ENCODE data around the gene MRC2. TPM values are rescaled to one million over a fixed set of nuclear protein-coding genes. Genes with fewer than 3 reads are reported as not detected.
"Not testable (repeated sequence)": the region's sequence is repeated elsewhere in the genome, so short reads cannot be mapped to it uniquely, and the experiment has no call there.

The MRC2 gene
- total RNA-seq, 1 experiment from 2014 or later = 215 TPM

DNA sequence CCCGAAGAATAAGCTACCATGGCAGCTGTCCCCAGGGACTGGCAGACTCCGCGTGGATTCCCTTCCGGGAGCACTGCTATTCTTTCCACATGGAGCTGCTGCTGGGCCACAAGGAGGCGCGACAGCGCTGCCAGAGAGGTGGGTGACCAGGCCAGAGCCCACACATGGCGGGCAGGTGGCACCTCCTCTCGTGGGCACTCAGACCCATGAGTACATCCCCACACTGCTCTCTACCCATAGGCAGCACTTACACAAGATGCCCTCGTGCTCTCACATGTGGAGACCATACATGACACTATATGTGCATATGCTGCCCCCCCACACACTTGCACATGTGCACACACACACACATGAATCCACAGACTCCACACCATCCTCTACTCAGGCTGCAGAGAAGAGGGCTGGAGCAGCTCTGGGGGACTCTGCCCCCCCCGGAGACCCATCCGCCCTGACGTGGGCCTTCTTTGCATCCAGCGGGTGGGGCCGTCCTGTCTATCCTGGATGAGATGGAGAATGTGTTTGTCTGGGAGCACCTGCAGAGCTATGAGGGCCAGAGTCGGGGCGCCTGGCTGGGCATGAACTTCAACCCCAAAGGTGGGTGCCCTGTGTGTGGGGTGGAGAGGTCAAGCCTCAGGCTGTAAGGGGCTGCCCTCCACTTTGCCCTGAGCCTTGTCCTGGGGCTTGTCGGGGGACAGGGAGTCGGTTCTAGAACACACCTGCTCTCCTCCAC lies 62.9 kb downstream of the MRC2 start:
- in situ Hi-C loops (cut with HindIII; ENCODE audit: low pct_unique_long_range_greater_than_20kb, low sequenced_read_pairs) = no loop called here
- no peak for DNase-seq (ENCODE audit: low read depth)

- DNase-seq (ENCODE audit: low read depth); in situ Hi-C loops (cut with HindIII; ENCODE audit: low pct_unique_long_range_greater_than_20kb, low sequenced_read_pairs): not testable (repeated sequence)
Measured at GRCh38 chr17:62691589-62691915, 64.1 kb downstream of the MRC2 start.

DNA sequence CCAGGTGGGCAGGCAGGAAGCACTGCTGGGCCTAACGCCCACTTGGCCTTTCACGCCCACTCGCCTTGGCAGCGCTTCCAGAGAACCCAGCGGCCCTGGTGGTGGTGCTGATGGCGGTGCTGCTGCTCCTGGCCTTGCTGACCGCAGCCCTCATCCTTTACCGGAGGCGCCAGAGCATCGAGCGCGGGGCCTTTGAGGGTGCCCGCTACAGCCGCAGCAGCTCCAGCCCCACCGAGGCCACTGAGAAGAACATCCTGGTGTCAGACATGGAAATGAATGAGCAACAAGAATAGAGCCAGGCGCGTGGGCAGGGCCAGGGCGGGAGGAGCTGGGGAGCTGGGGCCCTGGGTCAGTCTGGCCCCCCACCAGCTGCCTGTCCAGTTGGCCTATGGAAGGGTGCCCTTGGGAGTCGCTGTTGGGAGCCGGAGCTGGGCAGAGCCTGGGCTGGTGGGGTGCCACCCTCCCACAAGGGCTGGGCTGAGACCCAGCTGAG lies 64.7 kb downstream of the MRC2 start:
- in situ Hi-C loops (cut with HindIII; ENCODE audit: low pct_unique_long_range_greater_than_20kb, low sequenced_read_pairs) = no loop called here
- DNase-seq (ENCODE audit: low read depth) = no peak

DNA sequence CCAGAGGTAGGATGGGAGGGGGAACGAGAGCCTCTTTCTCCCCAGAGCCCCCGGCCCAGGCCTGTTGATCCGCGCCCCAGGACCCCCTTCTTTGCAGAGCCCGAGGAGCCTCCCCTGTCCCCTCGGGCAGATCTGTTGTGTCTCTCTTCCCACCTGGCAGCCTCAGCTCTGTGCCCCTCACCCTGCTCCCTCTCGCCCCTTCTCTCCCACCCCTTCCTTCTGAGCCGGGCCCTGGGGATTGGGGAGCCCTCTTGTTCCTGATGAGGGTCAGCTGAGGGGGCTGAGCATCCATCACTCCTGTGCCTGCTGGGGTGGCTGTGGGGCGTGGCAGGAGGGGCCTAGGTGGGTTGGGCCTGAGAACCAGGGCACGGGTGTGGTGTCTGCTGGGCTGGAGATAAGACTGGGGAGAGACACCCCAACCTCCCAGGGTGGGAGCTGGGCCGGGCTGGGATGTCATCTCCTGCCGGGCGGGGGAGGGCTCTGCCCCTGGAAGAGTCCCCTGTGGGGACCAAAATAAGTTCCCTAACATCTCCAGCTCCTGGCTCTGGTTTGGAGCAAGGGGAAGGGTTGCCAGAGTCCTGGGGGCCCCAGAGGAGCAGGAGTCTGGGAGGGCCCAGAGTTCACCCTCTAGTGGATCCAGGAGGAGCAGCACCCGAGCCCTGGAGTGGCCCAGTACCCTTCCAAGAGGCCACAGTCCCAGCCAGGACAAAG lies 65.4 kb downstream of the MRC2 start:
- in situ Hi-C loops (cut with HindIII; ENCODE audit: low pct_unique_long_range_greater_than_20kb, low sequenced_read_pairs) = no loop called here
- no peak for DNase-seq (ENCODE audit: low read depth)

DNA sequence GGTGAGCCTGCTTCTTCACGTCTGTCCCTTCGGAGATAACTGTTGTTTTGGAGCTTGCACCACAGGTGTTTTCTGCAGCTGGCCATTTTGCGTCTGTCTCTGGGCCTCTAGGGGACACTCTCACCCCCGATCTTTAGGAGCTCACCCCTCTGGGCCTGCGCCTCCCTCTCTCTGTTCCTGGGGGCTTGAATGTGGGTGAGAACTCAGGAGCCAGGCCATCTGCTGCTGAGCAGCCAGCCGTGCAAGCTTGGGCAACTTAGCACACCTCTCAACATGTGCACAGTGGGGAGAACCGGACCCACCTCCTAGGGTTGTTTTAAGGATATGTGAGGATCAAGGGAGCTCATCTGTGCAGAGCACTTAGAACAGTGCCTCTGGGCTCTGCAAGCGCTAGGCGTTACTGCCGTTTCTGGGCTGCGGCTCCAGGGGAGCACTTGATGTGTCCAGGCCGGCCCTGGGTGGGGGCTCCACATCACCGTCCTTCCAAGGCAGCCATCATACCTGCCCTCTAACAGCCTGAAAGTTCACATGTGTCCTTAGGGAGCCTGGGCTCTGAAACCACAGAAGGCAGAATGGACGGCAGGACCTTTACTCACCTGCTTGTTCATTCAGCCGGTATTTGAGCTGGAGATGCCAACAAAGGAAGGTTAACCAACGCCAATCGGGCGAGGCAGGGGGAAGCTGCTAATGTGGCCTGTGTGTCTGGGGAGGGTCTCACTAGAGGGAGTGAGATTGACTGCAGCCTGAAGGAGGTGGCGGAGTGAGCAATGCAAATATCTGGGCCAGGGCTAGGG lies 66.3 kb downstream of the MRC2 start:
- in situ Hi-C loops (cut with HindIII; ENCODE audit: low pct_unique_long_range_greater_than_20kb, low sequenced_read_pairs) = no loop called here
- no peak for DNase-seq (ENCODE audit: low read depth)

- DNase-seq (ENCODE audit: low read depth); in situ Hi-C loops (cut with HindIII; ENCODE audit: low pct_unique_long_range_greater_than_20kb, low sequenced_read_pairs): not testable (repeated sequence)
Measured at GRCh38 chr17:62695093-62695738, 67.7 kb downstream of the MRC2 start.

DNA sequence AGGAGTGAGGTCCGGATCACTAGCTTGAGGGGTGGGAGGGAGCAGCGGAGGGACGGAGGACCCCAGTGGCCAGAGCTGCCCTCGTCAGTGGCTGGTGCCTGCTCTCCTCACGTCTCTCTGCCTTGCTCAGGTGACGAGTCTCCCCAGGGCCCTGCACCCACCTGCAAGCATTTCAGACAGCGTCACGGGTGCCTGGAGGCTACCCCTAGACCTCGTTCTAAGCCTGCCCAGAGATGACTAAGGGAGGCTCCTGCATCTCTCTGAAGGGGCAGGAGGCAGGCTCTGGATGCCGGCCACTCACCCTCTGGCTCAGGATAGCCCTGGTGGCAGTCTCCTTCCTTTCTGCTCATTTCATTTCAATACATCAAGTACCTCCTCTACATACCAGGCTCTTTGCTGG lies 68.8 kb downstream of the MRC2 start:
- DNase-seq (ENCODE audit: low read depth) = no peak
- in situ Hi-C loops (cut with HindIII; ENCODE audit: low pct_unique_long_range_greater_than_20kb, low sequenced_read_pairs) = no loop called here

GRCh38 chr17:62696726-62697490 lies 69.4 kb downstream of the MRC2 start:
- in situ Hi-C loops (cut with HindIII; ENCODE audit: low pct_unique_long_range_greater_than_20kb, low sequenced_read_pairs) = no loop called here
- no peak for DNase-seq (ENCODE audit: low read depth)

DNA sequence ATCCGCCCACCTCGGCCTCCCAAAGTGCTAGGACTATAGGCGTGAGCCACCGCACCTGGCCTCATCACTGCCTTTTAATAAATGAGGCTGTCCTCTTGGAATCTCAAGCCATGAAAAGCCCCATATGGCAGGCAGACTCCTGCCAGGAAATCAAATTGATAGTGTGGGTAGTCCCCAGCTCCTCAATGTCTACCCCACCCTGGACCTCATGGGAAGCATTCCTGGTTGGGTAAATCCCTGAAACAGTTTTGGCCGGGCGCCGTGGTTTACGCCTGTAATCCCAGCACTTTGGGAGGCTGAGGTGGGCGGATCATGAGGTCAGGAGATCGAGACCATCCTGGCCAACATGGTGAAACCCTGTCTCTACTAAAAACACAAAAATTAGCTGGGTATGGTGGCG lies 71.0 kb downstream of the MRC2 start:
- in situ Hi-C loops (cut with HindIII; ENCODE audit: low pct_unique_long_range_greater_than_20kb, low sequenced_read_pairs); DNase-seq (ENCODE audit: low read depth): not testable (repeated sequence)

- no peak for DNase-seq (ENCODE audit: low read depth)
- in situ Hi-C loops (cut with HindIII; ENCODE audit: low pct_unique_long_range_greater_than_20kb, low sequenced_read_pairs) = no loop called here
Measured at GRCh38 chr17:62700964-62701705, 73.7 kb downstream of the MRC2 start.

DNA sequence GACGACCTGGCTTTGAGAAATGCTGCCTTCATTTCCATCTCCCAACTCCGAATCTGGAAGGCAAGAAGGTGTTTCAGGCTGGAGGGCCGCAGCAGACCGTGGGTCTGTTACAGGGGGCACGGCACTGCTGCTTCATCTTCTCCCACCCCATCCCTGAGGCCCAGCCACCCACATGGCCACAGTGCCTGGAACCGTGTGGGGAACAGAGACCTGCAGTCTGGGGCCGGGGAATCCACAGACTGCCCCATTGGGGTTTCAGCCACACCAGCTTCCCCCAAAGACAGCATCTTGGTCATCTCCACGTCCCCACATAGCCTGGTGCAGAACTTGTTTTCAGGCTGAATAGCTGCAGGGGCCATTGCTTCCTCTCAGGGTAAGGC lies 74.2 kb downstream of the MRC2 start:
- DNase-seq (ENCODE audit: low read depth) = no peak
- in situ Hi-C loops (cut with HindIII; ENCODE audit: low pct_unique_long_range_greater_than_20kb, low sequenced_read_pairs) = no loop called here

DNA sequence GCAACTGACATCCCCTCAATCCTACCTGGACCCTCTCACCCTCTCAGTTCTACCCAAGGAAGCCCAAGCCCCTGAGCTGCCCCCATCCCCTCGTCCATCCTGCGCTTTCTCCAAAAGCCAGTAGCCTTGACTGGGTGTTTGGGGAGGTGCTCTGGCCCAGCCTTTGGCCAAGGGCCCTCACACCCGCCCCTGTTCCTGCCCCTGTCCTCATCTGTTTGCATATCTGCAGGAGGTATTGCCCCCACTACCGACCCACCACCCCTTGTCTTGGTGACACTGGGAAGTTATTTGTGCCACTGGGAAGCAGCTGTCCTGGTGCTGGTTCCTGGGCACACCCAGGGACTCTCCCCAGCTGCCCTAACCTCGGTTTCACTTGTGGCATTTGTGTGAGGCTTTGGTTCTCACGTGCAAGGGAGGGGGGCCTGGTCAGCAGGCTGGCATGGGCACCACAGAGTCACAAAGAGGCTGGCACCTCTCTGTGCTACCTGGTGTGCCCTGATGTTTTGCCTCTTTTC lies 75.3 kb downstream of the MRC2 start:
- DNase-seq (ENCODE audit: low read depth) = no peak
- in situ Hi-C loops (cut with HindIII; ENCODE audit: low pct_unique_long_range_greater_than_20kb, low sequenced_read_pairs) = no loop called here

DNA sequence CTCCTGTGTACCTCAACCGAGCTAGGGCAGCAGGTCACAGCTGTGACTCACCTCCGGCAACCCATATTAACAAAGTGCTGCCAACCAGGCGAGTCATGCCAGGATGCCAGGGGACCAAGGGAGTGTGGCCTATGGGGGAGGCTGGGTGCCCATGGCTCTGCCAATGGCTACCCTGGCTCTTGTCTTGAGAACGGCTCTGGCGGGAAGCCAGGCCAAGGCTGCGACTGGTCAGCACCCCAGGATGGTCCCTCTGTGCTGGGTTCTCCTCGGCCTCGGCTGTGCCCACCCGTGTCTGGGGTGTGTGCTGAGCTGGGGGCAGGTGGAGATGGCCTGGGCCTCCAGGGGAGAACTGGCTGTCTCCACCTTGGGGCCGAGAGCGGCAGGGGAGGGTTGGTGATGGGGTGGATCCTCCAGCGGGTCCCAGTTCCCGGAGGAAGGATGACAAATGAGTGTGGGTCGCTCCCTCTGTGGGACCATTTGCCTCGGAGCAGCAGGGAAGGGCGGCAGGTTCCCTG lies 75.8 kb downstream of the MRC2 start:
- in situ Hi-C loops (cut with HindIII; ENCODE audit: low pct_unique_long_range_greater_than_20kb, low sequenced_read_pairs) = no loop called here
- peak; percentile 83 for DNase-seq (ENCODE audit: low read depth)

DNA sequence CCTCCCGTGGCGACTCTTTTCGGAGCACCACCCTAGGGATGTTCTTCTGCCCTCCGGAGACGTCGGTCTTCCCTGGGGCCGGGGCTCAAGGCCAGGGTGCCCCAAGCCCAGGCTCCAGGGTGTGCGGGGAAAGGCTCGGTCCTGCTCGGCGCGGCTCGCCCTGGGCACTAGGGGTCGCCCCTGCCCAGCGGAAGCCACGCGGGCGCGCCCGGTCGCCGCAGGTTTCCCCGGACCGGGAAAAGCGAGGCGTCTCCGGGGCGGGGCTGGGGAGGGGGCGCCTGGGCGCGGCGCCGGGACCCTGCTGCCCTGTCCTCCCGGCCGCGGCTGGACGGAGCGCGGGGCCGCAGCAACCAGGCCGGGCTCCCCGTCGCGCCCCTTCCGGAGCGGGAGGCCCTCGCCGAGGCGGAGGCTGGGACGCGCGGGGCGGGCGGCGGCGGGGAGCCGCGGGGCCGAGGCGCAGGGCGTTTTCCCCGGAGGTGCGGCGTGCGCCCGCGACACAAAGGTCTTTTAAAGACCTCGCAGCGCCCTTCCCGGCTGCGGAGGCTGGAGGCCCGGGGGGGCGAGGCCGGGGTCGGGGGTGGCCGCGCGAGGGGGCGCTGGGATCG lies 76.4 kb downstream of the MRC2 start:
- in situ Hi-C loops (cut with HindIII; ENCODE audit: low pct_unique_long_range_greater_than_20kb, low sequenced_read_pairs) = no loop called here
- peak; percentile 74 for DNase-seq (ENCODE audit: low read depth)

DNA sequence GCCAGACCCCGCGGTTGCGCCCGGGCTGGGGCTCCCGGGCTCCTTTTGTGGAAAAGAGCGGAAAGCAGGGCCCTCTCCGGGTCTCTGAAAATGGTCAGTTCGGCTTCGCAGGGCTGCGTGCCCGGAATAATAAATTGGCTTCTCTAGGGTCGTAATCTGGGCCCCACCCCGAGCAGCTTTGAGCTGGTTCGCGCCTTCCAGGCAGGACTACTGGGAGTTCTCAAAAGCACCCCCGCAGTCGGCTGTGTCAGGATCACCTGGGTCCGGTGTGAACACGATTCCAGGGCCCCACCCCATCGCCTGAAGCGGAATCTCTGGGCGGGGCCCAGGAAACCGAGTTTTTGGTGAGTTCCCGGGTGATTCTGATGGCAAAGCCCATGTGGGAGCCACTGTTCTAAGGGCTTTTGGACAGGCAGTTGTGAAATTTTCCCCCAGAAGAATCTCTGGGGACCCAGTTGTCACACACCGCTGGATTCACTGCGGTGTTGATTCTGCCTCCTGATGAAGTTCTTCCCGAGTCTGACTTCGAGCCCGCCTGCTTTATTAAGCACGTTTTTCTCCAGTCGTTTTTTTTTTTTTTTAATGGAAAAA lies 77.0 kb downstream of the MRC2 start:
- in situ Hi-C loops (cut with HindIII; ENCODE audit: low pct_unique_long_range_greater_than_20kb, low sequenced_read_pairs) = no loop called here
- peak; percentile 47 for DNase-seq (ENCODE audit: low read depth)

DNA sequence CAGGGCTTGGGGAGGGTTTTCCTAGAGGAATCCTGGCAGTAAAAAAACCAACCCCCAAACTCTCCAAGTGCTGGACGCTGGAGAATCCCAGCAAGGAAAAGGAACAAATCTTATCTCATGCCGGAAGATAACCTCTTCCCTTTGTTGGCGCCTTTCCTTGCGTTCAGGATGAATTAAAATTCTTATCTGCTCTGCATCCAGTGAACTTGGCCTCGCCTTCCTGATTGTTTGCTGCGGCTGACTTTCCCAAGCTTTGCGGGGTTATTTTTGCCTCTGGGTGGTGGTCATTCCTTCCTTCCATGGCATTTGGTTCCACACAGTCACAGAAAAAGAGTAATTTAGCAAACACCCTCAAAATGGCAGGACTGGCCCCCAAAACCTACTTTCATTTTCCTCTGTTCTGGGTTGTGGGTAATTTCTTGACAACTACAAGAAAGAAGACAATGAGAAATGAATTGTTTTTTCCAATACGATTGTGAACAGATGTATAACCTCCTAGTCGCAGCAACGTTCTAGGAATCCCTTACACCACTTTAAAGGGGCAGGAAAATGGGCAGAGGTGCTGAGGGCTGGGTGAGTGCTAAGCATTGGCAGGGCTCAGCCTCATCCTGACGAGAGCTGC lies 77.8 kb downstream of the MRC2 start:
- no peak for DNase-seq (ENCODE audit: low read depth)

More for the DNA sequence above, 77.8 kb downstream of the MRC2 start:
- in situ Hi-C loops (cut with HindIII; ENCODE audit: low pct_unique_long_range_greater_than_20kb, low sequenced_read_pairs) = no loop called here

Measured in Caki2 (cell line).